ENCODE measurements around the gene MBP. TPM values are rescaled to one million over a fixed set of nuclear protein-coding genes. Genes with fewer than 3 reads are reported as not detected.

MBP gene
- total RNA-seq, 1 experiment from 2014 or later: 88.8 TPM

GRCh38 chr18:76936877-76937276 lies 195.7 kb downstream of the MBP start:
- ChIA-PET POLR2A (no interaction called here), CTCF (no interaction called here)
- TF ChIP-seq TCF7L2 (IDR thresholded peaks at IDR 0.05; ENCODE audit: low read depth, low read length) (no peak), POLR2AphosphoS5 (IDR thresholded peaks at IDR 0.05; ENCODE audit: low read depth, low read length) (no peak), REST (IDR thresholded peaks at IDR 0.05; ENCODE audit: insufficient read depth in 1 of 2, low read depth in 2 of 2, low read length in 1 of 2) (no peak), SIN3A (IDR thresholded peaks at IDR 0.05; ENCODE audit: borderline replicate concordance, insufficient read depth, low read depth, low read length) (no peak)
- TF ChIP-seq, protein P1, sequence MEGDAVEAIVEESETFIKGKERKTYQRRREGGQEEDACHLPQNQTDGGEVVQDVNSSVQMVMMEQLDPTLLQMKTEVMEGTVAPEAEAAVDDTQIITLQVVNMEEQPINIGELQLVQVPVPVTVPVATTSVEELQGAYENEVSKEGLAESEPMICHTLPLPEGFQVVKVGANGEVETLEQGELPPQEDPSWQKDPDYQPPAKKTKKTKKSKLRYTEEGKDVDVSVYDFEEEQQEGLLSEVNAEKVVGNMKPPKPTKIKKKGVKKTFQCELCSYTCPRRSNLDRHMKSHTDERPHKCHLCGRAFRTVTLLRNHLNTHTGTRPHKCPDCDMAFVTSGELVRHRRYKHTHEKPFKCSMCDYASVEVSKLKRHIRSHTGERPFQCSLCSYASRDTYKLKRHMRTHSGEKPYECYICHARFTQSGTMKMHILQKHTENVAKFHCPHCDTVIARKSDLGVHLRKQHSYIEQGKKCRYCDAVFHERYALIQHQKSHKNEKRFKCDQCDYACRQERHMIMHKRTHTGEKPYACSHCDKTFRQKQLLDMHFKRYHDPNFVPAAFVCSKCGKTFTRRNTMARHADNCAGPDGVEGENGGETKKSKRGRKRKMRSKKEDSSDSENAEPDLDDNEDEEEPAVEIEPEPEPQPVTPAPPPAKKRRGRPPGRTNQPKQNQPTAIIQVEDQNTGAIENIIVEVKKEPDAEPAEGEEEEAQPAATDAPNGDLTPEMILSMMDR (IDR thresholded peaks at IDR 0.05): no peak
- no peaks in the 10 kb centered on the region for H3K27me3 ChIP-seq (ENCODE audit: control insufficient read depth, insufficient read depth, low read length)
- H3K4me3 ChIP-seq (ENCODE audit: low read depth in 2 of 2, low read length in 2 of 2): no peak overlapping the region
- H3K9me3 ChIP-seq (ENCODE audit: control insufficient read depth, insufficient read depth, low read depth, low read length): no peaks in the 10 kb centered on the region
- no peaks in the 10 kb centered on the region for H3K4me1 ChIP-seq (ENCODE audit: control insufficient read depth, insufficient read depth, low read length)
- in situ Hi-C loops (cut with HindIII; ENCODE audit: low pct_unique_long_range_greater_than_20kb, low sequenced_read_pairs): no loop called here
- H3K27ac ChIP-seq (ENCODE audit: low read length): no peak overlapping the region
- ATAC-seq (no peak), DNase-seq (ENCODE audit: low read depth, low spot score) (no peak)
- BruUV-seq (replicated peaks): no TSS peak
- H3K36me3 ChIP-seq (ENCODE audit: control insufficient read depth, insufficient read depth, low read length): peaks cover 6% of the 10 kb centered on the region; the same call in 1 of the 2 replicates
- intact Hi-C loops (cut with micrococcal nuclease; ENCODE audit: unreplicated experiment): no loop called here

DNA sequence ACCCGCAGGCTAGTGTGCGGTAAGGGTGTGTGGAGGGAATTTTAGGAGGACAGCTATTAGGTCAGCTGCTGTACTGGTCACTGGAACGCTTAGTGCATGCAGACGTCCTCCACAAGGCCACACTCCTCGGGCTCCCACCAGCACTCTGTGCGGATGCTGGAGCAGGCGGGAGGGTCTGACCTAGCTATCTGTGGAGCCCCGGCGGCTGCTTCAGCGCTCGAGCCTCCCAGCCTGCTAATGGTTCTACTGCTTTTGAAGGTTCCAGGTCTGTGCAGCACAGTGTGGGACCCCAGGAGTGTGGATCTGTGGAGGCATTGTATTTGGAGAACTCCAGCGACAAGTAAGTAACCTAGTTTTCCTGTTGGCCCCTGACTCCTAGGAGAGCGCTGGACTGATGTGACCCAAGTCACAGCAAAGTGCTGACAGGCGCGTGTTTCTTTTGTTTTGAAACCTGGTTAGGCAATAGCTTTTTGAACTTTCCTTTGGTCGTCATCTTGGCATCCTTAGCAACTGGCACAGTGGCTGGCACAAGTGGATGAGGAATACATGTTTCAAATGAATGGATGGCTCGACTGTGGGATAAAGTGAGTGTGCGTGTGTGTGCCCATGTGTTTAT lies 196.8 kb downstream of the MBP start:
- in situ Hi-C loops (cut with HindIII; ENCODE audit: low pct_unique_long_range_greater_than_20kb, low sequenced_read_pairs): no loop called here
- Histone ChIP-seq H3K36me3 (ENCODE audit: control insufficient read depth, insufficient read depth, low read length) (peaks cover 6% of the 10 kb centered on the region; the same call in 1 of the 2 replicates), H3K27ac (ENCODE audit: low read length) (no peak overlapping the region), H3K4me3 (ENCODE audit: low read depth in 2 of 2, low read length in 2 of 2) (no peak overlapping the region), H3K27me3 (ENCODE audit: control insufficient read depth, insufficient read depth, low read length) (no peaks in the 10 kb centered on the region), H3K9me3 (ENCODE audit: control insufficient read depth, insufficient read depth, low read depth, low read length) (no peaks in the 10 kb centered on the region), H3K4me1 (ENCODE audit: control insufficient read depth, insufficient read depth, low read length) (no peaks in the 10 kb centered on the region)
- CTCF ChIA-PET: no interaction called here
- no TSS peak for BruUV-seq (replicated peaks)
- DNase-seq (ENCODE audit: low read depth, low spot score) (no peak), ATAC-seq (no peak)
- no peak for TF ChIP-seq REST (IDR thresholded peaks at IDR 0.05; ENCODE audit: insufficient read depth in 1 of 2, low read depth in 2 of 2, low read length in 1 of 2)
- TF ChIP-seq, protein P1 (IDR thresholded peaks at IDR 0.05): no peak
- TF ChIP-seq TCF7L2 (IDR thresholded peaks at IDR 0.05; ENCODE audit: low read depth, low read length): no peak
- TF ChIP-seq POLR2AphosphoS5 (IDR thresholded peaks at IDR 0.05; ENCODE audit: low read depth, low read length): no peak
- TF ChIP-seq SIN3A (IDR thresholded peaks at IDR 0.05; ENCODE audit: borderline replicate concordance, insufficient read depth, low read depth, low read length): no peak
- intact Hi-C loops (cut with micrococcal nuclease; ENCODE audit: unreplicated experiment): no loop called here
- POLR2A ChIA-PET: no interaction called here
